Stimulated activated CD8-positive, alpha-beta memory T cell treated with anti-CD3 and anti-CD28 coated beads, Interleukin-4, amount 100 ng/mL, for 48 hours (primary cell): ENCODE results near the gene FBXL13.
"Not testable (repeated sequence)": the region's sequence is repeated elsewhere in the genome, so short reads cannot be mapped to it uniquely, and the experiment has no call there.

Experiments
- DNase-seq: peaks from one replicate; pipeline ENCODE4 v3.0.0-alpha.2; 2020

FBXL13 gene

DNA sequence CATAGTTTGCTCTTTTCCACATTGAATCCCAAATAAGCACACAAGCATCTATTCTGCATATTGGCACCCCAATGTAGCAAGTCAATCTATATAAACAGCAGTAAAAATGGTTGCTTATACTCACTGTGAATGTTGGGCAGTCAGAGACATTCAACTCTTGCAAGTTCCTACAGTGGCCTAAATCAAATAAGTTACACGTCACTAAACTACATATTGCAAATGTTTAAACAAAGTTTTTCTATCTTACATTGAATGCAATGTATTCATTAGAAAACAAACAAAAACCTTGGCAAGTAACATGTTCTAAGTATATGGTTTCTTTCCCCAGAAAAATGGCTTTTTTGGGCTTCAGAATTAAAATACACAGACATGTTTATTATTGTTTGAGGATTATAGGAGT is 142.8 kb downstream of the FBXL13 start:
- DNase-seq, result no peak

GRCh38 chr7:102927312-102927933 is 147.2 kb downstream of the FBXL13 start:
- DNase-seq, result no peak

GRCh38 chr7:102926783-102927140 is 147.8 kb downstream of the FBXL13 start:
- no peak for DNase-seq

GRCh38 chr7:102925976-102926782 is 148.4 kb downstream of the FBXL13 start:
- DNase-seq, result no peak

GRCh38 chr7:102918845-102919244 is 155.8 kb downstream of the FBXL13 start:
- DNase-seq, result no peak

DNA sequence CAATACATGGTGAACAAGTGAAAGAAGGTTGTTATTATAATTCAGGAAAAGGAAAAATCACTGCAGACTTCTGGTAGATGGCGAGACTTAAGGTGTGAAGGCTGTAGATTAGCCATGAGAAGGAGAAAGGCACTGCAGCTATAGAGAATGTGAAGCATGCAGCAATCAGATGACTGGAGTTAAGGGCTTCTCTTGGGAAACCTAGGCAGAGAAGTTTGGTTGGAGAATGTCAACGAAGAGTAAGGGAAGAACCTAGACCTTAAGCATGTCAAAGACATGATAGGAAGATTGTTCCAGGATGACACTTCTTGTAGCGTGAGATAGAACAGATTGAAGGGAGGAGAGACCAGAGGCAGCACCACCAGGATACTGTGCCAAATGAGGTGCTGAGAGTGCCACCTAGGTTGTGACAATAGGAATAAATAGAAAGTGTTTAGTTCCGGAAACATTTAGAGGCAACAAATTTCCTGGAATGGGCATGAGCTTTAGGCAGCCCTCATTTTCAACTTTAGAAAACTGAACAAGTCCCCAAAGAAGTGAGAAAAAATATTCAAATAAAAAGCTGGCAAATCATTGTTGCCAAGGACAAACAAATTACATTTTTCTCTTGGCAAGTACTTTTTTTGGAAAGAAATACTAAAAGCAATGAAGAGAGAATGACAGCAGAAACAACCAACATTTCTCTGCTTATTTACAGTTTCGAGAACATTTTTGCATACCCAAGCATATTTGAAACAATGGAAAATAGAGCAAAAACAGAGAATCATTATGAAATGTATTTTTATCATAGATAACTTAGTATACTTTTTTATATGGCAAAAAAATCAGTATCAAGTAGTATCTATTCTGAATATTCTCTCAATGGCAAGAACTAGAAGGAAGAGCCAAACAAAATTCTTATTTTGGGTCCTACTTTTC is 156.9 kb downstream of the FBXL13 start:
- DNase-seq, result no peak

DNA sequence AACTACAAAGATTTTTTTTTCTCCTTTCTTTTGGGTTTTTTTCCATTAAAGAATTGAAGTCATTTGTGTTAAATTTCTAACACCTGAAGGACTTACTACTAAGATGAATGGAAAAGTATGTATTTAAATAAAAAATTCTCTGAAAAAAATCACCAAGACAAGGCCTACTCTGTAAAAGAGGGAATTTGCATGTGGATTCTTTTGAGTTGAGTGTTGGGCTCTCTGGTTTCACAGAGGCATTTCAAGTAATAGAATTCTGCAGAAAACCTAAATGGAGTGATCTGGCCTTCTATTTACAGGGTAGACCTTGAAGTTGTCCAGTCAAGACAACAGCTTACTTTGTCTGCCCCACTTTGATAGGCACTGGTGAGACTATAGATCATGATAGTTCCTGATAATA is 157.7 kb downstream of the FBXL13 start:
- DNase-seq, result no peak

- DNase-seq, result no peak
These were observed 158.2 kb downstream of the FBXL13 start for GRCh38 chr7:102916426-102916825.

DNA sequence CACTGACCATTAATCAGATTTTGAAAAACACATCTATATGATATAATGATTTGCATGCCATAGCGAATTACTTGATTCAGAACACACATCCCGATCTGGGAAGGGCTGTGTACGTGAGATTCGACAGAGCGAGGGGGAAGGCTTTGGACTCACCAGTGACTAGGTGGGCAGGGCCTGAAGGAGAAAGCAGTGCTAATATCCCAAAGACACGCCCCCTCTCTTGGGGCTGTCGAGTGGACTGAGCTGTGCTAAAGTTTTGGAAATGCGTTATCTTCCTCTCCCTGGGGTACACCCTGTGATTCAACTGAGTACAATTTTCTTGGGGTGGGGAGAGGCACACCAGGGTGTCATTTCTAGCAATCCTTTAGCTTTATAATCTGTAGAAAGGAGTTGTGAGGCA is 160.0 kb downstream of the FBXL13 start:
- no peak for DNase-seq

GRCh38 chr7:102913826-102914225 is 160.8 kb downstream of the FBXL13 start:
- DNase-seq, result no peak

- no peak for DNase-seq
These were observed 161.9 kb downstream of the FBXL13 start, which contains the start of gene LRRC17 for GRCh38 chr7:102912742-102913141. Gene LRRC17, plus strand, starts transcription at chr7:102913000. Its CDS starts 20,914 bp downstream, at chr7:102933914.

GRCh38 chr7:102908676-102909075 is 165.9 kb downstream of the FBXL13 start:
- DNase-seq, result no peak

- DNase-seq, result not testable (repeated sequence)
These were observed 171.0 kb downstream of the FBXL13 start for GRCh38 chr7:102903576-102903975.

GRCh38 chr7:102902052-102902451 is 172.5 kb downstream of the FBXL13 start:
- DNase-seq, result not testable (repeated sequence)

DNA sequence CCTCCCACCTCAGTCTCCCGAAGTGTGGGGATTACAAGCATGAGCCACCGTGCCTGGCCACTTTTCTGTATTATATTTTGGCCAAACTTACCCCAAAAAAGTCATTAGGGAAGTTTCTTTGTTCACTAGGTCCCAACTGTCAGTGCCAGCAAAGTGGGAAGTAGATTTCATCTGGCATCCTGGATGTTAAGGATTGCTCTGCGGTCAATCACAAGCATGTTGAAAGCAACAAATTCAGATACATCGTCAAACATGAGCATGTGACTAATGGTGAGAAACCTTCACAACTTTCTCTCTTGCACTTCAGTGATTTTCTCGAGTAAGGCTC is 176.1 kb downstream of the FBXL13 start:
- no peak for DNase-seq

GRCh38 chr7:102897856-102898531 is 176.6 kb downstream of the FBXL13 start:
- DNase-seq, result no peak

DNA sequence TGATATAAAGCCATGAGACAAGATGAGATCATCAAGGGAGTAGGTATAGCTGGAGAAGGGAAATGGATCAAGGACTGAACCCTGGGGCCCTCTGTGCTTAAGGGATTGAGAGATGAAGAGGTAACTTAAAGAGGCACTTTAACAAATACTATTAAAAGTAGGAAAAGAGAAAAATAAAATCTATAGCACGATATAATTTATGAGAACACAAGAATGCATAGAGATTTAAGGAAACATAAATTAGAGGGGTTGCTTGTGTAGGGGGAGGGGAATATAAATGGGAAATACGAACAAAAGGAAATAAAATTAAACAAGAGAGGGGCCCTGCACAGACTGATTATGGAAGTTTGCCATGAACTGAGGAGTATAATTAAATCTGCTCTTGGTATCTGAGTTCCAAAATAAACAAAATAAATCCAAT is 177.4 kb downstream of the FBXL13 start:
- no peak for DNase-seq

GRCh38 chr7:102896585-102896984 is 178.0 kb downstream of the FBXL13 start:
- no peak for DNase-seq

DNA sequence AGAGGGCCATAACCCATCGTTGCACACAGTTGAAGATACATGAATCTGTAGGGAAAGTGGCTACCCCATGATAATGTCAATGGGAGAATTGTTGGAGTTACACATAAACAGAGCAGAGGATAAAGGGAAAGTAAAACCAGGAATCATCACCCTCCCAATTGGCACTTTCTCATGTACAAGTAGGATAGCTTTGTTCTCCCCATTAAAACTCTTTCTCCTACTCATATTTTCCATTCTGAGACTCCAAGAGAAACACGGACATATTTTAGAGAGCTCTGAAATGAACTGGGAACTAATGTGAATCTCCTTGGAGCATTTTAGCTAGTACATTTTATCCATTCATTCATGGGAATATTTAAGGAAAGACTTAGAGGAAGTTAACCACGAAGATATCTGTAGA is 179.0 kb downstream of the FBXL13 start:
- DNase-seq, result no peak

DNA sequence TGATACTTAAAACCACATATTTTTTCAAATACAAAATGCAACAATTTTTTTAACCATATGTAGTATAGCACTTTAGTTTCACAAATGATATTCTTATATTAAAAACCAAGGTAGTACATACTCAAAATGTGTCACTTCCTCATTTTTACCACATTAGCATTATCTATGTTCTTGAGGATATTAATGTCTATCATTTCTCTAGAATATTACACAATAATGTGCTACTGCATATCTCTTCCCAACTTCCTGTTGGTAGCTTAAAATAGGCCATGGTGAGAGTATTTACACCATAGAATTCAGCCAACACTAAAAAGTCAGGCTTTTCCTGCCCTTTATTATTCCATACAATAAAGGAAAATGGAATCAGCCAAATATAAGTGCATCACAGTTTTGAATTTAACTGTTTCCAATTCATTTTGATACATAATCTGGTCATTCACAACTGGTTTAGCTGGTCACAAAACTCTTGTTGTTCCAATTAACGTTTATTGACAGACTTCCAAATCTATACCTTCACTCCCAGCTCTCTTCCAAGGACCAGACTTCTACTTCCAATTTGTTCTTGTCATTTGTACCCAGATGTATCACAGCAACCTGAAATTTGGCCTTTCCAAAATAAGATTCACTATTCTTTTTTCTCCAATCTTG is 181.8 kb downstream of the FBXL13 start:
- no peak for DNase-seq

- no peak for DNase-seq
These were observed 182.8 kb downstream of the FBXL13 start for GRCh38 chr7:102891693-102892261.
